HEK293 (cell line): Measurements from ENCODE around the gene SMC1B.

Source experiments
- CTCF ChIA-PET: fragments of 350-600 bp; formaldehyde crosslinking; extraction: SDS; loops from one replicate; lab custom pipeline; 2021; ENCODE audit warnings: antibody characterized with exemption; lab: Yijun Ruan, JAX
- POLR2A ChIA-PET: fragments of 300-600 bp; formaldehyde crosslinking; extraction: SDS; loops from one replicate; lab custom pipeline; 2020; ENCODE audit warnings: antibody characterized with exemption, inconsistent platforms; lab: Yijun Ruan, JAX
- H3K27ac ChIP-seq: fragments of 200-500 bp; sonication (Bioruptor generic); 2 replicates; pipeline ENCODE4 v1.5.1; 2014; ENCODE audit warnings: low read depth, low read length, control low read depth, inconsistent platforms; ENCODE audit errors: extremely low read depth
- H3K36me3 ChIP-seq, 2 experiments: fragments of 200-500 bp in 1 of 2; sonication (Bioruptor generic) in 1 of 2; 1 replicate in 1 of 2; 2 replicates in 1 of 2; pipeline ENCODE4 v1.5.1; 2014 to 2017; ENCODE audit warnings: inconsistent platforms in 2 of 2, low read length in 2 of 2; ENCODE audit not compliant: control insufficient read depth in 2 of 2, insufficient read depth in 1 of 2
- H3K4me1 ChIP-seq: fragments of 200-500 bp; sonication (Bioruptor generic); 2 replicates; pipeline ENCODE4 v1.5.1; 2014; ENCODE audit warnings: mild to moderate bottlenecking, low read length, inconsistent platforms; ENCODE audit not compliant: control insufficient read depth, insufficient read depth
- H3K4me3 ChIP-seq: 2 replicates; pipeline ENCODE4 v1.5.1; 2011; ENCODE audit warnings: low read depth, mild to moderate bottlenecking, control low read depth, low read length, moderate library complexity
- H3K9me3 ChIP-seq: fragments of 200-500 bp; sonication (Bioruptor generic); 2 replicates; pipeline ENCODE4 v1.5.1; 2014; ENCODE audit warnings: low read depth, low read length, inconsistent platforms; ENCODE audit not compliant: control insufficient read depth, insufficient read depth
- FEZF1 ChIP-seq: fragments of 450-650 bp; formaldehyde crosslinking; IDR thresholded peaks from 2 replicates; pipeline ENCODE4 v1.5.1; 2016; ENCODE audit warnings: missing biosample characterization, missing genetic modification characterization
- KLF8 ChIP-seq: fragments of 450-650 bp; formaldehyde crosslinking; IDR thresholded peaks from 2 replicates; pipeline ENCODE4 v1.5.1; 2016; ENCODE audit warnings: missing biosample characterization, missing genetic modification characterization
- PRDM1 ChIP-seq: fragments of 450-650 bp; formaldehyde crosslinking; IDR thresholded peaks from 2 replicates; pipeline ENCODE4; 2016; ENCODE audit warnings: missing biosample characterization, missing genetic modification characterization
- SCRT2 ChIP-seq: fragments of 450-650 bp; formaldehyde crosslinking; IDR thresholded peaks from 2 replicates; pipeline ENCODE4 v1.5.1; 2016; ENCODE audit warnings: missing biosample characterization, missing genetic modification characterization
- ZBTB11 ChIP-seq: fragments of 450-650 bp; formaldehyde crosslinking; conservative IDR thresholded peaks from 2 replicates; pipeline ENCODE4 v1.5.1; 2016; ENCODE audit warnings: low read depth, missing biosample characterization, missing genetic modification characterization
- ZBTB44 ChIP-seq: fragments of 450-650 bp; IDR thresholded peaks from 2 replicates; pipeline ENCODE4 v1.5.1; 2018; ENCODE audit warnings: missing biosample characterization, mild to moderate bottlenecking, missing genetic modification characterization
- ZEB2 ChIP-seq: fragments of 450-650 bp; formaldehyde crosslinking; IDR thresholded peaks from 2 replicates; pipeline ENCODE4 v1.5.1; 2016; ENCODE audit warnings: missing biosample characterization, missing genetic modification characterization
- ZFHX2 ChIP-seq: fragments of 450-650 bp; formaldehyde crosslinking; conservative IDR thresholded peaks from 2 replicates; pipeline ENCODE4 v1.5.1; 2016; ENCODE audit warnings: missing biosample characterization, missing genetic modification characterization
- ZNF18 ChIP-seq: fragments of 450-650 bp; formaldehyde crosslinking; IDR thresholded peaks from 2 replicates; pipeline ENCODE4 v1.5.1; 2016; ENCODE audit warnings: missing biosample characterization, missing genetic modification characterization
- ZNF561 ChIP-seq: fragments of 450-650 bp; IDR thresholded peaks from 2 replicates; pipeline ENCODE4 v1.5.1; 2018; ENCODE audit warnings: missing biosample characterization, missing genetic modification characterization, borderline replicate concordance
- ZNF621 ChIP-seq: fragments of 450-650 bp; formaldehyde crosslinking; IDR thresholded peaks from 2 replicates; pipeline ENCODE4 v1.5.1; 2017; ENCODE audit warnings: missing biosample characterization, missing genetic modification characterization
- TF ChIP-seq, protein P1 (sequence below): fragments of 450-650 bp; formaldehyde crosslinking; IDR thresholded peaks from 2 replicates; pipeline ENCODE4 v1.5.1; 2016; ENCODE audit warnings: missing biosample characterization, missing genetic modification characterization
- TF ChIP-seq, protein P2 (sequence below): fragments of 450-650 bp; formaldehyde crosslinking; IDR thresholded peaks from 2 replicates; pipeline ENCODE4 v1.5.1; 2016; ENCODE audit warnings: missing biosample characterization, missing genetic modification characterization
- TF ChIP-seq, protein P3 (sequence below): fragments of 450-650 bp; formaldehyde crosslinking; IDR thresholded peaks from 2 replicates; pipeline ENCODE4 v1.5.1; 2016; ENCODE audit warnings: missing biosample characterization, missing genetic modification characterization
- TF ChIP-seq, protein P4 (sequence below): fragments of 450-650 bp; formaldehyde crosslinking; IDR thresholded peaks from 2 replicates; pipeline ENCODE4 v1.5.1; 2017; ENCODE audit warnings: missing biosample characterization, missing genetic modification characterization

SMC1B gene

GRCh38 chr22:45435544-45436139 lies 22.2 kb upstream of the SMC1B start (continued):
- 0 out of 2 replicates have a peak, but pooled peaks have one; percentile 43 for TF ChIP-seq ZEB2
- TF ChIP-seq, protein P1, sequence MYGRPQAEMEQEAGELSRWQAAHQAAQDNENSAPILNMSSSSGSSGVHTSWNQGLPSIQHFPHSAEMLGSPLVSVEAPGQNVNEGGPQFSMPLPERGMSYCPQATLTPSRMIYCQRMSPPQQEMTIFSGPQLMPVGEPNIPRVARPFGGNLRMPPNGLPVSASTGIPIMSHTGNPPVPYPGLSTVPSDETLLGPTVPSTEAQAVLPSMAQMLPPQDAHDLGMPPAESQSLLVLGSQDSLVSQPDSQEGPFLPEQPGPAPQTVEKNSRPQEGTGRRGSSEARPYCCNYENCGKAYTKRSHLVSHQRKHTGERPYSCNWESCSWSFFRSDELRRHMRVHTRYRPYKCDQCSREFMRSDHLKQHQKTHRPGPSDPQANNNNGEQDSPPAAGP (tag by site-specific recombination): peak; percentile 73; the same call in 1 of the 2 replicates
- peak; percentile 63 for TF ChIP-seq KLF8
- TF ChIP-seq, protein P2, sequence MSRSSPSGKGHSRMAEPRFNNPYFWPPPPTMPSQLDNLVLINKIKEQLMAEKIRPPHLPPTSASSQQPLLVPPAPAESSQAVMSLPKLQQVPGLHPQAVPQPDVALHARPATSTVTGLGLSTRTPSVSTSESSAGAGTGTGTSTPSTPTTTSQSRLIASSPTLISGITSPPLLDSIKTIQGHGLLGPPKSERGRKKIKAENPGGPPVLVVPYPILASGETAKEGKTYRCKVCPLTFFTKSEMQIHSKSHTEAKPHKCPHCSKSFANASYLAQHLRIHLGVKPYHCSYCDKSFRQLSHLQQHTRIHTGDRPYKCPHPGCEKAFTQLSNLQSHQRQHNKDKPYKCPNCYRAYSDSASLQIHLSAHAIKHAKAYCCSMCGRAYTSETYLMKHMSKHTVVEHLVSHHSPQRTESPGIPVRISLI (tag by site-specific recombination): peak; percentile 89
- TF ChIP-seq PRDM1 (tag by site-specific recombination): peak; percentile 16; the same call in 1 of the 2 replicates

DNA sequence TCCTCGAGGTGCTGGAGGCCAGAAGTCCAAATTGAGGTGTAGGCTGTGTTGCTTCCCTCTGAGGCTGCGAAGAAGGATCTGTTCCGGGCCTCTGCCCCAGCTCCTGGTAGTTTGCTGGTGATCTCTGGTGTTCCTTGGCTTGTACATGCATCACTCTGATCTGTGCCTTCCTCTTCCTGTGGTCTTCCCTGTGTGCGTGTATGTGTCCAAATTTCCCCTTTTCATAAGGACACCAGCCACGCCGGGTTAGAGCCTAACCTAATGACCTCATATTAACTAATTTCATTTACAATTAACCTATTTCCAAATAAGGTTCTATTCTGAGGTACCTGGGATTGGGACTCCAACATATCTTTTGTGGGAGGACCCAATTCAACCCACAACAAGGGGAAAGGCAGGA lies 21.6 kb upstream of the SMC1B start:
- no peaks in the 10 kb centered on the region for H3K9me3 ChIP-seq
- CTCF ChIA-PET: interaction anchor here (0.9 to 2.4 kb wide), 4 partner anchors 27 to 165 kb away, joined by 3 to 6 read pairs (median 4); no protein-coding TSS in a partner anchor
- H3K36me3 ChIP-seq: no peaks in the 10 kb centered on the region
- POLR2A ChIA-PET: no interaction called here
- no peak overlapping the region for H3K27ac ChIP-seq
- H3K4me1 ChIP-seq: no peaks in the 10 kb centered on the region
- no peak overlapping the region for H3K4me3 ChIP-seq
- TF ChIP-seq FEZF1 (tag by site-specific recombination) (no peak), ZNF561 (tag by site-specific recombination) (no peak), SCRT2 (tag by site-specific recombination) (no peak), ZNF621 (tag by site-specific recombination) (no peak), ZFHX2 (tag by site-specific recombination) (no peak), ZNF18 (no peak), ZBTB11 (tag by site-specific recombination) (no peak), ZBTB44 (tag by site-specific recombination) (no peak)
- TF ChIP-seq, protein P3, sequence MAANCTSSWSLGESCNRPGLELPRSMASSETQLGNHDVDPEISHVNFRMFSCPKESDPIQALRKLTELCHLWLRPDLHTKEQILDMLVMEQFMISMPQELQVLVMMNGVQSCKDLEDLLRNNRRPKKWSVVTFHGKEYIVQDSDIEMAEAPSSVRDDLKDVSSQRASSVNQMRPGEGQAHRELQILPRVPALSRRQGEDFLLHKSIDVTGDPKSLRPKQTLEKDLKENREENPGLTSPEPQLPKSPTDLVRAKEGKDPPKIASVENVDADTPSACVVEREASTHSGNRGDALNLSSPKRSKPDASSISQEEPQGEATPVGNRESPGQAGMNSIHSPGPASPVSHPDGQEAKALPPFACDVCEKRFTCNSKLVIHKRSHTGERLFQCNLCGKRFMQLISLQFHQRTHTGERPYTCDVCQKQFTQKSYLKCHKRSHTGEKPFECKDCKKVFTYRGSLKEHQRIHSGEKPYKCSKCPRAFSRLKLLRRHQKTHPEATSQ (tag by site-specific recombination): no peak
- TF ChIP-seq, protein P4, sequence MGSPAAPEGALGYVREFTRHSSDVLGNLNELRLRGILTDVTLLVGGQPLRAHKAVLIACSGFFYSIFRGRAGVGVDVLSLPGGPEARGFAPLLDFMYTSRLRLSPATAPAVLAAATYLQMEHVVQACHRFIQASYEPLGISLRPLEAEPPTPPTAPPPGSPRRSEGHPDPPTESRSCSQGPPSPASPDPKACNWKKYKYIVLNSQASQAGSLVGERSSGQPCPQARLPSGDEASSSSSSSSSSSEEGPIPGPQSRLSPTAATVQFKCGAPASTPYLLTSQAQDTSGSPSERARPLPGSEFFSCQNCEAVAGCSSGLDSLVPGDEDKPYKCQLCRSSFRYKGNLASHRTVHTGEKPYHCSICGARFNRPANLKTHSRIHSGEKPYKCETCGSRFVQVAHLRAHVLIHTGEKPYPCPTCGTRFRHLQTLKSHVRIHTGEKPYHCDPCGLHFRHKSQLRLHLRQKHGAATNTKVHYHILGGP (tag by site-specific recombination): no peak
